CD1c-positive myeloid dendritic cell (primary cell): ENCODE data around the gene STRBP.
"Not testable (repeated sequence)": the region's sequence is repeated elsewhere in the genome, so short reads cannot be mapped to it uniquely, and the experiment has no call there.

ENCODE experiments used
- DNase-seq: peaks from one replicate; pipeline ENCODE4 v3.0.0-alpha.2; 2016; ENCODE audit errors: extremely low spot score

The STRBP gene

DNA sequence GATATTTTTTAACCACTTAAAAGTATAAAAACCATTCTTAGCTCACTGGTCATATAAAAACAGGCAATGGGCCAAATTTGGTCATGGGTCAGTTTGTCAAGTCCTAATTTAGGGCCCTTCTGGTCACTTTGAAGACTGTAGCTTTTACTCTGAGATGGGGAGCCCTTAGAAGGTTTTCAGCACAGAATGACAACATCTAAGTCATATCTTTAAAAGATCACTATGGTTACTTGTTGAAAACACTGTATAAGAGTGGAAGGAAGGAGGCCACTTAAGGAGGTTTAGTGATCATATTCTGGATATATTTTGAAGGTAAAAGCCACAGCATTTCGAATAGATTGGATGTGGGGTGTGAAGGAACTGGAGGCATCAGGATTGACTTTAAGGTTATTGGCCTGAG is 76.7 kb downstream of the STRBP start:
- DNase-seq = no peak

DNA sequence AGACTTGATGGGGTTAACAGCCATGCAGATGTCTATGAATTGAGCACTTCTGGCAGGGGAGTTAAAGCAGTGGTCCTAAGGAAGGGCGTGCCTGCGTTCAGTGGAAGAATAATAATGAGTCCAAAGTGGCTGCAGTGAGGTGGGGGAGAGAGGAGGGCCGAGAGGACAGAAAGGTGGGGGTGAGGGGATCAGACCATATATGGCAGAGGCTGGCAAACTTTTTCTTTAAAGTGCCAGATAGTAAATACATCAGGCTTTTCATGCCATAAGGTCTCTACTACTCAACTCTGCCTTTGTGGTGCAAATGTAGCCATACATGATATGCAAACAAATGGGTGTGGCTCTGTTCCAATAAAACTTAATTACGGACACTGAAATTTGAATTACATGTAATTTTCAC is 77.1 kb downstream of the STRBP start:
- no peak for DNase-seq

DNA sequence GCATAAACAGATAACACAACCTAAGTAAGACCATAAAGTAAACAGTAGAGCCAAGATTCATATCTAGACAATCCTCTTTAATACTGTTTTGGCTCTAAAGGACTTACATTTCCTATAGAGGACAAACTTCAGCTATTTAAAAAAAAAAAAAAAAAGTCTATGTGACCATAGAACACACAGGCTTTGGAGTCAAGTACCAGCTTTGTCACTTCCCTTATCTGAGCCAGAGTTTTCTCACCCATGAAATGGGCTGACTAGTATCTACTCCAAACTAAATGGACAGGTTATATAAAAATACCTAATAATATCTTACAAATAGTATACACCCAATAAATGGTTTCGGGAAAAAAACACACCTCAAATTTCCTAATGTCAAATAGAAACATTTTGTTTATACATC is 81.3 kb downstream of the STRBP start:
- DNase-seq = no peak

DNA sequence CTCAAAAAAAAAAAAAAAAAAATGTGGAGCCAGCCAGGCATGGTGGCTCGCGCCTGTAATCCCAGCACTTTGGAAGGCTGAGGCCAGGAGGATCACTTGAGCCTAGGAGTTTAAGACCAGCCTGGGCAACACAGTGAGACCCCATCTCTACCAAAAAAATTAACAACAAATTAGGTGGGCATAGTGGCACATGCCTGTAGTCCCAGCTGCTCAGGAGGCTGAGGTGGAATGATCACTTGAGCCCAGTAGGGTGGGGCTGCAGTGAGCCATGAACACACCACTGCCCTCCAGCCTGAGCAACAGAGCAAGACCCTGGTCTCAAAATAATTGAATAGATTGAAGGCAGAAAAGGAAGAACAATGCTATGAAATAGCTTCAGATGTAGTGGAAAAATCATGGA is 82.4 kb downstream of the STRBP start:
- DNase-seq = not testable (repeated sequence)

DNA sequence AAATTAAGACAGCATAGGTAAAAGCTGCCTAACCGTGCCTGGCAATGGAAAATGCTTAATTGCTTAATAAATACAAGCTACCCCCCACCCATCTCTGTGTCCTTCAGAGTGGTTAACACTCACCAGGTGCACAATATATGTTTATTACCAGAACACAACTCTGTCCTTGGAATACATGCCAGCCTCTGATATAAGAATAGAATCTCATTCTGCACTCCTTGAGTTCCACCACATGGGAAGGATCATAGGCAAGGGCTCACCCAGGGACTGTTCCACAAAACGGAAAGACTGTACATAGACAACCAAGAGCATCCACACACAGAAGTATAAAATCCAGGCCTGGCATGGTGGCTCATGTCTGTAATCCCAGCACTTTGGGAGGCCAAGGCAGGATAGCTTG is 91.4 kb downstream of the STRBP start:
- DNase-seq = no peak

DNA sequence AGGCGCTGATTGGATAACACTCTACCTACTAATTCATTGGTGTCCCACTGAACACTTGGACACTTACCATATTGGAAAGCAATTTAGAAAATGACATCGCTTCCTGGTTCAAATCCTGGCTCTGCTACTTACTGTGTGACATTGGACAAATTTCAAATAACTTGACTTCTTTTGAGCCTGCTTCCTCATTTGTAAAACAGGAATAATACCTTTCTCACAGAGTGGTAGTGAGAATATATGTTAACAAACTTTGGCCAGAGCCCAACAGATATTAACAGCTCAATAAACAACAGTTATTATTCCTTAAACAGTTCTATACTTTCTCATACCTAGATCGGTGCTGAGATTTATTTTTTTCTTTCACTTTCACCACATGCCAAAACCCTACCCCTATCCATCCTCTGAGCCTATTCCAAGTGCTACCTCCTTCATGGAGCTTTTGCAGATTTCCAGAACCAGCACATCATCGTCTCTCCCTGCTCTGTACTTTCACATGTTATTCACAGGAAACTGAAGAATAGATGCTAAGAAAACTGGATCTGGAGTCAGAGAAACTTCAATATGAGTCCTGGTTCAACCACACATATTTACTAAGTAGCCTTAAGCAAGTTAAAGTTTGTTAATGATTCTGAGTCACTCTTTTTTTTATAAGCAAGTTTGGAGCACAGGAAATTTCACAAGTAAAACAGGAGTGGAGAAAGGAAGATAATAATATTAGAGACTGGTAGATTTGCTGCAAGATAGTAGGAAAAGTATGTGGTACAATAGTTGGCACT is 92.3 kb downstream of the STRBP start:
- DNase-seq = peak; percentile 6

DNA sequence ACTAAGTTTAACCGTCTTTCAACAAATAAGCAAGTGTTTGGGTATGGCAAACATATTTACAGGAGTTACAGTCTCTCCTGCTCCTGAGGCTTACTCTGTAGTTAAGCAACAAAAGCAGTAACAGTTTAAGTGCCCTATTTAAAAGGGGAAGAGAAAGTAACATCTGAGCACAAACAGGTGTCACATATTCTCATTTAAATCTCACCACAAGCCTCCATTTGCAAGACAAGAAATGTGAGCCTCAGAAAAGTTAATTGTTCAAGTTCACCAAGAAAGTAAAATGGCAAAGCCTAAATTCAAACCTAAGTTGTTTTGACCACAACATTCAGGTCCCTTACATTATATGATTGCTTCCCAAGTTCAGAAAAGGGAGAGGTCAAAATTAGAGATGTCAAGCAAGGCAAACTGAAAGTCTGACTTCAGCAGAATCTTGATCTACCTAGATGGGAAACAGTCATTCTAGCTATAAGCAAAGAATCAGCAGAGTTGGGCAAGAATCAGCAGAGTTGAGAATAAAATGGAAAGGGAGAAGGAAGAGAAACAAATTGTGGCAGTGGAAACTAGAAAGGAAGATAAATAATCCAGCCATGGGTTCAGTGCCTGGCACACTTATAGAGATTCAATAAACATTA is 93.4 kb downstream of the STRBP start:
- peak; percentile 3 for DNase-seq

DNA sequence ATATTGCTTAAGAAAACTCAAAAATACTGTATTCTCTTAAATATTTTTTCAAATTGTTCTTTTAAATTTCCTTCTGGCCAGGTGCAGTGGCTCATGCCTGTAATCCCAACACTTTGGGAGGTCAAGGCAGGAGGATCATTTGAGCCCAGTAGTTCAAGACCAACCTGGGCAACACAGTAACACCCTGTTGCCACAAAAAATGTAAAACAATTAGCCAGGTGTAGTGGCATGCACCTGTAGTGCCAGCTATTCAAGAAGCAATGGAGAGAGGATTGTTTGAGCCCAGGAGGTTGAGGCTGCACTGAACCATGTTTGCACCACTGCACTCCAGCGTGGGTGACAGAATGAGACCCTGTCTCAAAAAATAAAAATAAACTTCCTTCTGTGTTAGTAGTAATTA is 94.3 kb downstream of the STRBP start:
- no peak for DNase-seq

DNA sequence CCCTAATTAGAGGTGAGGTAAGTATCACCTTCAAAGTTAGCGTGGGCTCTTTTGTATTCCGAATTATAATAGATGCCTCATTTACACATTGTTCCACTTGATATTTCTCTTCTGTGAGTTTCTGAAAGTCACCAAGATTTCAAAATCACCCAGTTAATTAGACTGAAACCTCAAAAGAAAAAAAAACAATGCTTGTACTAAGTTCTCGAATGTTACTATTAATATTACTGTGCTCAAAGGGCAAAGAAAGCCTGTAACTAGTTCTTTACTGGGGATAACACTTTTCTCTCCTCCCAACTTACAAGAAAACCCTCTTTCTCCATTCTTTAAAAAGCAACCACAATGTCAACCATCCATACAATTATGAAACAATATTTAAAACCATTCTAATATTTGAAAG is 98.5 kb downstream of the STRBP start:
- DNase-seq = no peak

DNA sequence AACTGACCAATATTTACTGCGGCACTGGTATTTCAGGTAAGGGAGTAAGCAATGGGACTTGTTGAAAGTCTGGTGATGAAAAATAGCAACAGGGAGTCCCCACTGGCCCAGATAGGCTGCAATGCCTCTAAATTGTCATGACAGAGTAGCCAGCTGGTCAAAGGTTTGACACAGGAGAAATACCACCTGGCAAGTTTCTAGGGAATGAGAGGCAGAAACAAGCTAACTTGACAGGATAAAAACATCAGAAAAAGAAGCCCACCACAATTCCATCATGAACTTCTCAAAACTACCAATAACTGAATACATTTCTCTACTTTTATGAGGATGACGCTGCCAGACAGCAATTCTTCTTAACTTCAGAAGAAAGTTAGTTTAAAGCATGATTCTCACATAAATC is 99.8 kb downstream of the STRBP start:
- DNase-seq = no peak

DNA sequence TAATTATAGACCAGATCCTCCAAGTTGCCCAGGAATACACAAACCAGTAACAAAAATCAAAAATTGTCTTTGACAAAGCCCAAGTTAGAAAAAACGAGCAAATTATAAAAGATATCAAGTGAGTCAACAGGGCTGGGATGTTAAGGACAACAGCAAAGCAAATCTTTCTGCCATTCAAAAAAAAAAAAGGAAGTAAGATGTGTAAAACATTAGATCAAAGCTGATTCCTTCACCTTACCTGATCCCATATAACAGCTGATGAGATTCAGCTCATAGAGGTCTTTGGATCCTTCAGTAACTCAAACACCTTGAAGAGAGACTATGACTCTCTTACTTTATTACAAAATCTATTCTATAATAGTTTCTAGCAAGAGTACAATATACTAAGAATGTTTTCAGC is 100.9 kb downstream of the STRBP start:
- DNase-seq = no peak

DNA sequence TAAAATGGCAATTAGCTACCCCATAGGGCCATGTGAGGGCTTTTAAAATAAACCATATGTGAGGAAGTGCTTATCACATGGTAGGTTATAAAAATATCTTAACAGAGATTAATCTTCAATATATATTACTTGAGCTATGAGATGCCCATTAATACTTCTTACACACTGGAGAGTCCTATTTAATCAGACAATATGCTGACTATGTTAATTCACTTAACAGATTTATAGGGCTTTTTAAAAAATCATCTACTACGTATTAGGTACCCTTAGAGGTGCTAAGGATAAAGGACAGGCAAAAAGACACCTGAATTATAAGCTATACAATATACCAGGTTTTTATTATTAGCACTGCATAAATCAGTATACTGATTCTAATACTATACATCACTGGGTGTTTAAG is 102.6 kb downstream of the STRBP start:
- DNase-seq = no peak

DNA sequence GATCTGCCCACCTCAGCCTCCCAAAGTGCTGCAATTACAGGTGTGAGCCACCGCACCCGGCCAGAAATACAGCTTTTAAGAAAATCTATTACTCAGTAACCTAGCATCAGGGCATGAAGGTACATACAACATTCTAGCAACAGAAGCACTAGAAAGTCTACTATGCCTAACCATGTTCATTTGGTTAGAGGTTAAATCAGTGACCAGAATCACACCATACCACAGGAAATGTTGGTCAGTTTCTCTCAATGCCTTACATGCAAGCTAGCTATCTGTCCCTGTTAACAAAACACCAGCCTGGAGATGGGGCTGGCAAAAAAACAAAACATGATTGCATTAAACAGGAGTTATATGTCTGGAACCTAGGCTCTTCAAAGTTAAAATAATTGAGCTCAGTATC is 104.1 kb downstream of the STRBP start:
- DNase-seq = no peak

DNA sequence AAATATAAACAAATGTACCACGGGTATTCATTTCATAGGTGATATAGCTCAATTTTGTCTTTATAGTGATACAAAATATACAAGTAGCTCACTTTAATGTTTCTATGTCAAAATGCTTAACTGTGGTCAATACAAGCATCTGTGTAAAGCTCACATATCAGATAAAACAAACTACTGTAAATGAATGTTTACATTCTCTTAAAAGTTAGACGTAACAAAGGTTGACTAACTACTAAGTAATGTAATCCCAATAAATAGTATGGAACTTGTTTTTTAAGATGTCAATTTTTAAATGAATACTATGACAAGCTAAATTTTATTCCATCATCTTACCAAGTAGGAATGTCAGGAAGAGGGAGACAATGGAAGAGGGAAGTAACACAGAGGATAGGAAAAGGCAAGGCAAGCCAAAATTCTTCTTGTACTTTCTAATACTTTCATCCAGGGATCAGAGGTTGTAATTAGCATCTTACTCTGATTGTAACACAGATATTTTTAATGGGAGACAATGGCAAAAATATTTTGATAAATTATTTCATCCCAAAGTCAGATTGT is 105.5 kb downstream of the STRBP start:
- DNase-seq = no peak

DNA sequence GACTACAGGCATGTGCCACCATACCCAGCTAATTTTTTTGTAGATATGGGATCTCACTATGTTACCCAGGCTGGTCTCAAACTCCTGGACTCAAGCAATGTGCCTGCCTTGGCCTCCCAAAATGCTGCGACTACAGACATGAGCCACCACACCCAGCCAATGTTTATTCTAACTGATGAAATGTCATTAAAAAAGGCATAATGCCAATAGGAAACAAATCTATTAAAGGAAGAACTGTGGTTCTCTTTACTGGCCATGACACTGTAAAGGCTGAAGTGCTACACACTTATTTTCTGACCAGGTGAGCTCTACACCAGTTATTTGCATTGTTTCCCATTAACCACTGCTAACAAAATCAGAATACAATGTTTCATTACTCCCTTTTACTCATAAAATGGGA is 106.0 kb downstream of the STRBP start:
- no peak for DNase-seq

DNA sequence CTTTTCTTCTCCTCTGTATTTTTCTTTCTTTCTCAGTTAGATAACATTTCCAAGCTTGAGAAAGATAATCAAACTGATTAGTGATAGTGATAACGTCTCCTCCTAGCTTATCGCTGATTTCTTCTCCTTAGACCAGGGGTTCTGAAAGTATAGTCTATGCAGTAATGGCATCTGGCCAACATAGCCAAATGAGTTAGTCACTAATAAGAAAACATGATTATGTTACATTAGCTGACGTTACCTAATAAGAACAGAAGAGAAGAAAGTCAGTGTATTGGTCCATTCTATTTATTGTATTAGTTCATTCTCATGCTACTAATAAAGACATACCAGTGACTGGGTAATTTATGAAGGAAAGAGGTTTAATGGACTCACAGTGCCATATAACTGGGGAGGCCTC is 111.2 kb downstream of the STRBP start:
- no peak for DNase-seq

DNA sequence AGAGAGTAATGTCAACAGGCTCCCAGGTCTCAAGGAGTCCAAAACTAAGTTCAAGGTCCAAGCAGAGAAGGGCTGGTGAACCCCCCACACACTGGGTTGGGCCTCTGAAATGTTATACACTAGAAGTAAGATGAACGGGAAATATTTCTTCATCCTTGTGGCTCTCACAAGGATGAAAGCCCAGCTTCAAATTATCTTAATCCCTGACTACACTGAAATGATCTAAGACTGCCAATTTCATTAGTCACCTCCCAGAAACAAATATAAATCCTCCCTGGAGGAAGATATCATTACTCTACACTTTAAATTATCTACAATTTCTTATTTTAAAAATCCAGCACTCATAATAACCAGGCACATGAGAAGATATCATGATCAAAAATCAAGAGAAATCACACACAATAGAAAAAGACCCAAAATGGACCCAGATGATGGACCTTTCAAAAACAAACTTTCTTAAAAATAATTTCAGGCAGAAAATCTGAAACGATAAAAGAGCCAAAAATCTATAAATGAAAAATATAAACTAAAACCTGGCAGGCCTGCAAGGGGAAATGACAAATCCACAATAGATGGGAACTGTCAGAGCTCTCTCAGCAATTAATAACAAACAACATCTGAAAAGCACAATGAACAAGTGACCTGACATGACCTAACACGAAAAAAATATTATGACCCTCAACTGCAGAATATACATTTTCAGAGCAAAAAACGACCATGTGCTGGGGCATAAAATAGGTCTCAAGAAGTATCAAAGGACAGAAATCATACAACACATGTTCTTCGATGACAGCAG is 117.5 kb downstream of the STRBP start:
- DNase-seq = no peak

DNA sequence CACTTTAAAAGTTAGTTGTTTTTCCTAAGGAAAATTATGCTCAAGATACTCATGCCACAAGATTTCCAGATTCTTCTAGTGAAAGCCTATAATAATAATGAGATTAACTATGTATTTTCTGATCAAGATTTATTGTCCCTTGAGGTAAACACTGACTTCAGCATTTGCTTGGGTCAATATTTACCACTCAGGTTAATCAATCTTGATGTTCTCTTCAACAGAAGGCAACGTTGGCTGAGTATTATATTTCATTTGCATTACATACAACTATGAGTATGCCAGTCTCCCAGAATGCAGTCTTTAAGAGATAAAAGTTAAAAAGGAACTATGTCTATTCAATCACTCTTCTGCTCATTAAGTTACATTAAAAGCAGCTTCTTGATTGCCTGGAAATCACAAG is 119.3 kb downstream of the STRBP start:
- DNase-seq = no peak

DNA sequence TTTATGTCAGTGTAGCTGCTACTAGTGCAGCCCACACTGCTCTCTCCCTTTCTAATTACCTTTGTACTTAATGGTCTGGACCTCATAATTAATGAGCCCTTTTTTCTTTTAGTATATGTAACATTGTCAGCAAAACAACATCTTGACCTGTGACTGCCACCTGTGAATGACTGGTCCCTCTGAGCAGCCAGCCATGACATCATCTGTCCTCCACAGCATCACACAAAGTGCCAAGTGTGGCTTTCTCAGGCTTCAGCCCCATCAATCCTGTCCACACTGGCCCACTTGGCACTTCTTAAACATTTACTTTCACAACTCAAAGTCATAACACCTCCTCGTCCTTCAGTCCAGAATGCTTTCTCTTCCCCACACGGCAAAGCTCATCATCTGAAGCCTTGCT is 130.2 kb downstream of the STRBP start:
- no peak for DNase-seq

DNA sequence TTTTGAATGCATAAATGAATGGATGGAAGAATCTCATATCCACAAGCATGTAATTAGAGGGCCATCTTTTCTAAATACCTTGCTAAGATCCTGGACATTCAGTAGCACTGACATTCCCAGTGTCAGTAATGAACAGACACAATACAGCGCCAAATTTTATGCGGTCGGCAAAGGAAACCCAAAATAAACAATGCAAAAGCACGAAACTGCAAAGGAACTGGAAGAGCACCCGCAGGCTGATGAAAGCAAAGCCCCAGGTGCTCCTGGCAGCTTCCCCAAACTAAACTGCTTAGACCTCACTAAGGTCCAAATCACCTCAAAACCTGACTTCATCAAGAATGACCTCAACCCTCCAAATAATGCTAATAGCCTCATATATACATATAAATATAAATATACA is 133.0 kb downstream of the STRBP start:
- no peak for DNase-seq

DNA sequence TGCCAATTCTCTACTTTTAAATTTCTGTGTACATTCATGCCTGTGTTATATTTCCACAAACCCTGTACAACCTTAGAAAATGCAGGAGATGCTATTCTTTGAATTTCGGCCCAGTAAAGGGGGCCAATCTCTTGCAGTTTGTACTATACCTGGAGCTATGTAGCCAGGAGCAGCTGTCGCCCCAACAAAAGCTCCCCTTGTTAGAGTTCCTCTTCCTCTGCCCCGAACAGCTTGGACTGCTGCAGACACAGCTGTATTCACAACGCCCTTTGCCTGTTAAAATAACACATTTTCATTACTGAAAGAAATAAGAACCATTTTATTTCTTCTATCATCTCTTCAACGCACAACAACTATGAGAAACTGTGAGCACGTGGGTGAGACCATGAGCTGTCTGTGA is 135.7 kb downstream of the STRBP start:
- DNase-seq = no peak

DNA sequence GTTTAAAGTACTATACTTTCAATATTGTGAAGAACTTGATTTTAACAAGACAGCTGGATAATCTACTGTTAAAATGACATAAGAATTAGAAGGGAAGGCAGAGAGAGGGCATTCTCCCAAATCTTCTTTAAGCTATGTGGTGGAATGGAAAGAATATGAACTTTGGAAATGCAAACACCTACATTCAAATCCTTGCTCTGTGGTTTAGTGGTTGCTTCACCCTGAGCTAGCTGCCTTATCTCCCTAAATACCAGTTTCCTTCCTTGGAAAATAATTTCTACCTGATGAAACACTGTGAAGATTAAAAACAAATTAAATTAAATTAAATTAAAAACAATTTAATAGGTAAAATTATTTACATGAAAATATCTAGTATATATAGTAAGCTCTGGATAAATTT is 136.4 kb downstream of the STRBP start:
- DNase-seq = no peak

DNA sequence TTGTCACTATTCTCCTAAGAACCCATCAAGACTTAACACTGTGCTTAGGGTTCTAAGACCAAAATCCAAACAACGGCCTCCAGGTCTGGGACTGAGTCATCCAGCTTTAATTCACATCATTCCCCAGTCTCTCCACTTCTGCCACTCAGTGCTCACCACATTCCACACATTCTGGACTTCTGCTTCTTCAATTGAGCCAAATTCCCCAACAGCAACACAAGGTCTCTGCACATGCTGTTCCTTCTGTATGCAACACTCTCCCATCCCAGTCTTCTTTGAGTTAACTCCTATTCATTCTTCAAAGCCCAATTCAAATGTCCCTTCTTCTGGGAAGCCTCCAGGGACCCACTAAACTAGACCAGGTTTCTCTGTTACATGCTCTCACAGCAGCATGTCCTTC is 137.1 kb downstream of the STRBP start:
- no peak for DNase-seq
